Right lung (tissue), 5 donors: ENCODE results near the gene COPA. TPM values are rescaled to one million over a fixed set of nuclear protein-coding genes. Genes with fewer than 3 reads are reported as not detected.

Source experiments
- polyA plus RNA-seq, 5 donors: library from polyadenylated mRNA; unstranded; fragments of 120-200 nt; gene quantifications; one replicate each; pipeline versions ENCODE4 v1.2.1 to v1.2.3, GENCODE V29; 2013; ENCODE audit warnings: inconsistent platforms in 1 of 5, low replicate concordance in 1 of 5; ENCODE audit not compliant: insufficient read length in 5 of 5, insufficient read depth in 1 of 5

The COPA gene
- polyA plus RNA-seq, 5 donors = 152 to 164 (median 160) TPM

Other genes starting within 250 kb of the COPA start
- gene IGSF8, start 244.6 kb downstream of the COPA start, polyA plus RNA-seq = 10 to 100 TPM; 24.2 to 36.2 (median 30.5) TPM
- 10 to 100 TPM in 3 of 5 donors, 1 to 10 TPM in 2; 6.4 to 15.2 (median 13.6) TPM for gene ATP1A2, start 227.5 kb downstream of the COPA start, polyA plus RNA-seq
- under 1 TPM in 4 of 5 donors, not detected in 1; 0.15 to 0.24 (median 0.22) TPM for gene ATP1A4, start 191.6 kb downstream of the COPA start, polyA plus RNA-seq
- 10 to 100 TPM in 1 of 5 donors, 1 to 10 TPM in 1, under 1 TPM in 3; 0.31 to 33.0 (median 0.59) TPM for gene CASQ1, start 152.7 kb downstream of the COPA start, polyA plus RNA-seq
- gene PEA15, start 137.9 kb downstream of the COPA start, polyA plus RNA-seq = 100 to 1,000 TPM; 137 to 160 (median 145) TPM
- 100 to 1,000 TPM; 159 to 252 (median 210) TPM for gene DCAF8, start 80.7 kb downstream of the COPA start, polyA plus RNA-seq
- gene PEX19, start 58.1 kb downstream of the COPA start, polyA plus RNA-seq = 10 to 100 TPM; 64.8 to 81.5 (median 70.9) TPM
- gene NCSTN, start 133 bp upstream of the COPA start, polyA plus RNA-seq = 100 to 1,000 TPM in 4 of 5 donors, 10 to 100 TPM in 1; 97.9 to 125 (median 120) TPM
- gene NHLH1, start 23.8 kb upstream of the COPA start, polyA plus RNA-seq = under 1 TPM; 0.13 to 0.37 (median 0.18) TPM
- gene VANGL2, start 57.3 kb upstream of the COPA start, polyA plus RNA-seq = 10 to 100 TPM; 32.6 to 45.3 (median 37.2) TPM
- gene SLAMF6, start 180.0 kb upstream of the COPA start, polyA plus RNA-seq = under 1 TPM; 0.24 to 0.85 (median 0.63) TPM
- 1 to 10 TPM; 1.2 to 3.2 (median 2.4) TPM for gene CD84, start 236.2 kb upstream of the COPA start, polyA plus RNA-seq